ENCODE results near the gene PCNT.
"Not testable (repeated sequence)": the region's sequence is repeated elsewhere in the genome, so short reads cannot be mapped to it uniquely, and the experiment has no call there.

The PCNT gene

DNA sequence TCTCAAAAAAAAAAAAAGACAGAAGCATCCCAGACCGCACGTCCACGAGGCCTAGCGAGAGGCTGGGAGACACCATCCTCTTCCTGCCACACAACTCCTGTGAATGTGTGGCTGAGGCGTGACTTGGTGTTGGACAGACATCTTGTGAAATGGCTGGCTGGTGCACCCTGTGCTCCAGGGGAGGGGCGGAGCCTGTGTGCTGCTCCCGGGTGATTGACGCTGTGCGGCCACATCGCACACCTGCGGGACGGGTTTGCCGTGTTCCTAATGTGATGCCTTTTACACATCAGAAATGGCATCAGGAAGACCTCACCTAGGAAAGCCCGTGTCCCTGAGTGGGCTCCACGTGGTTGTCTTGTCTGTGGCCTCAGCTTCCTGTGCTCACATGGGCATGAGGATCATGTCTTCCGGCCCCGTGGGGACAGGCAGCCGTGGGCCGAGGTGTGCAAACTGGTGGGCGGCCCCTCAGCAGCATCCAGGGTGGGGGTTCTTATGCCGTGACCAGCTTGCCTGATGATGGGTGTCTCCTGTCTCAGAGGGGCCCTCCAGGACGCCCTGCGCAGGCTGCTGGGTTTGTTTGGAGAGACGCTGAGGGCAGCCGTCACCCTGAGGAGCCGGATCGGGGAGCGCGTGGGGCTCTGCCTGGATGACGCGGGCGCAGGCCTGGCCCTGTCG lies 64.4 kb downstream of the PCNT start:
- no peak for DNase-seq

DNA sequence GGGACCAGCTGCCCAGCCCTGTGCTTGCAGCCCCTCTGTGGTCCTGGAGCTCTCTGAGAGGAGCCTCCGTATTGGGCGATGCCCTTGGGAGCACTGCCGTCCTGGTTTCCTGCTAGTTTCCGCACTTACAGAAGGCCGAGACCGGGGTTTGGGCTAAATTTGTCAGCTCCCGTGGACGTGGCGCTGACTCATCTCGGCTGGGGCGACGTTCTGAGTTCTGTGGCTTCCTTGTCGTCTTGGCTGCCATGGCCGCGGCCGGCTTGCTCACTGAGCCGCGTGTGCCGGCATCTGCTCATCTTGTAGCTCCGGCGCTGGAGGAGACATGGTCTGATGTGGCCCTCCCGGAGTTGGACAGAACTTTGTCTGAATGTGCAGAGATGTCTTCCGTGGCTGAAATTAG lies 64.9 kb downstream of the PCNT start:
- no peak for DNase-seq

DNA sequence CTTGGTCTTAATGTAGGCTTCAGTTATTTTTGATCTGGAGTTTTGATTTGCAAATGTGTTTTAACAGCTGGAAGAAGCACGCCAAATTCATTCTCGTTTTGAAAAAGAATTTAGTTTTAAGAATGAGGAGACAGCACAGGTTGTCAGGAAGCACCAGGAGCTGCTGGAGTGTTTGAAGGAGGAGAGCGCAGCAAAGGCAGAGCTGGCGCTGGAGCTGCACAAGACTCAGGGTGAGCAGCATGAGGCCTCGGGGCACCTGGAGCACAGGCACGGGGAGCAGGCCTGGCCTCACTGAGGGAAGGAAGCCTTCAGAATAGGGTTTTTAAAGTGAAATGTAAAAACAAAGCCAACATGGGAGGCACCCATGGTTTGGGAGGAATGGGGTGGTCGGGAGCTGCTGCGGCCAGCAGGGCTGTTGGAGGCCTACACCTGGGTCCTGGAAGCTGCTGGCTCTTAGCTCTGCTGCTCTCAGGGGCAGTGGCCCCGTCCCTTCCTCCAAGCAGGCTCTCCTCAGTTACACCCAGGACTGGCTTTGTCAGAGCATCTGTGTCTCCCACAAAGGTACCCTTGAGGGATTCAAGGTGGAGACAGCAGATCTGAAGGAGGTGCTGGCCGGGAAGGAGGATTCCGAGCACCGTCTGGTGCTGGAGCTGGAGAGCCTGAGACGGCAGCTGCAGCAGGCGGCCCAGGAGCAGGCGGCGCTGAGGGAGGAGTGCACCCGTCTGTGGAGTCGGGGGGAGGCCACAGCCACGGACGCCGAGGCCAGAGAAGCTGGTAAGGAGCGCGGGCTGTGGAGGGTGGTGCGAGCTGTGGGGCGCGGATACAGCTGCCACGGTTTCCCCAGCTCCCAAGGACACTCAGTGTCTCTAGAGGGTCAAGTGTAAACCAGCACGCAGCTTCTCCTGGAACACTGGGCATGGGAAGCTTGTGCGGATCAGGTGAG lies 66.9 kb downstream of the PCNT start:
- DNase-seq = no peak

DNA sequence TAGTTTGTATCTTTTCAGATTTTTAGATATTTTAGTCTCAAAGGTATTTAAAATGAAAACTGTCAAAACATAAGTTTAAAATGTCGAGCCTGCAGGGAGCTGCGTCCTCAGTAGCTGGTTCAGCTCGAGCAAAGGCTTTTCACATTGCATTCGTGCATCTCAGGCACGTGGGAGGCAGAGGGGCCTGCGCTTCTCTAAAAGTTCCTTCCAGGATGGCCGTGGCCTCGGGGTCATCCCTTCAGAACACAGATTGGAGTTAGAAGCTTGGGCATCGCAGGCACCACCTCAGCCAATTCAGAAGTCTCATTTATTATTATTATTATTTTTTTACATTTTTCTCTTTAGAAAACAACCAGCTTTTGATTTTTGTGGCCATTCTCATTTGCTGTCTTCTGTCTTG lies 67.8 kb downstream of the PCNT start:
- DNase-seq = no peak

DNA sequence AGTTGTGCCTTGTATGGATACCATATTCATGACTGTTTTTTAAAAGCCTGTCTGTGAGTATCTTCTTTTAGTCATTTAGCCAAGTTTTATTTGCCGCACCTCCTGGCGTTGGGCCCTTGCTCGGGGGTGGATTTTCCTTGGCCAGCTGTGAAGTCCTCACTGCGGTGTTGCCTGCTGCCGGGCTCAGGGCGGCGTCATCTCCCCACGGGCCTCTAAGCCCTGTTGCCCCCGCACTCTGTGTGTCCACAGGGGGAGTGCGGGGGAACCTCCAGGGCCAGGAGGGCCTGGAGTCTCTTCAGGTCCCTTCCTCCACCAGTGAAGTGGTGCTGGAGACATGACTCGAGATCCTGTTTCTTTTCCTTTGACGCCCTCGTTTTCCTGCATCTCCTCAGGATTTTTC lies 69.0 kb downstream of the PCNT start:
- no peak for DNase-seq

DNA sequence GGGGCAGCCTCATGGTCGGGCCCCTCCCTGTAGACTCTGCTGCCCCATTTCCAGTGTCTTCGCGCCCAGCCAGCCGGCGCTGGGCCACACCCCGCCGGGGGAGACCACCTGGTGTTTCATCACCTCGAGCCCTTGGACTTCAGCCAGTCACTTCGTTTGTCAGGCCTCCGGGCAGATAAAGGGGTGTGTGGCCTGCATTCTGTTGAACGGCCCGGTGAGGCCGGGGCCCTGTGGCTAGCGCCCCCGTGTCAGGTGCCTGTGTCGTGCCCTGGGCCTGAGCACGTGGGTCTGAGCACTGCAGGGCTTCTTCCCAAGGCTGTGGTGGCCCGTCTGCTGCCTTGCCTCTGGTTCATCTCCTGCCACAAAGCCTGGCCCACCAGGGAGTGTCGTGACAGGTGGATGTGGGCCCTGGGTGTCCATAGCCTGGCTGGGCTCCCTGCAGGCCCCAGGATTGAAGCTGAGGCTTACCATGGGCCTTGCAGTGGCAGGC lies 69.5 kb downstream of the PCNT start:
- no peak for DNase-seq

DNA sequence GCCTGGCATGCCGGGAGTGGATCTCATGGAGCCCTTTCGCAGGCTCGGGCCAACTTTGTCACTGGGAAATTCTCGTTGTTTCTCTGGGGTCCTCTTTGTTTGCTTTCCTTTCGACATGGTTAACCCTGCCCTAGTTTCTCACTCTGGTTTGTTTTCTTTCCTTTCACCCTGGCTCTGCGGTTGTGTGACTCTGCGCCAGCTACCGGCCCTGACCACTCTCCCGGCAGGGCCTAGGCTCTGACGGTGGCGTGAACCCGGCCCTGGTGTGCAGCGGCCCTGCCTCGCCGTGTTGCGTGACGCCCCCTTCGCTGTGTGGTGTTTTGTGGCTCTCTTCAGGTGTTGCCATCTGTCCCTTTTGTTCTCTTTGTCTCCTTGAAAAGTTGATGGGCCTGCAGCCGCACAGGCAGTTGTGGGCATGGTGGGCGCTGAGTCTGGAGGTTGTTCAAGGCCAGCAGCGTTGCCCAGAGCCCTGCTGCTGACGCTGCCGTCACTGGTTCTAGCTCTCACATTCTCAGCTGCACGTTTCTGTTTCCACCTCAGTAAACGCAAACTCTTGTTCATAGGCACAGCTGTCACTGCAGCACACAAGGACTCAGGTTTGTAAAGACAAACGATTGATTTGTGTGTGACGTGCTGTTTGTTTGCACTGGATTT lies 70.1 kb downstream of the PCNT start:
- DNase-seq = no peak

DNA sequence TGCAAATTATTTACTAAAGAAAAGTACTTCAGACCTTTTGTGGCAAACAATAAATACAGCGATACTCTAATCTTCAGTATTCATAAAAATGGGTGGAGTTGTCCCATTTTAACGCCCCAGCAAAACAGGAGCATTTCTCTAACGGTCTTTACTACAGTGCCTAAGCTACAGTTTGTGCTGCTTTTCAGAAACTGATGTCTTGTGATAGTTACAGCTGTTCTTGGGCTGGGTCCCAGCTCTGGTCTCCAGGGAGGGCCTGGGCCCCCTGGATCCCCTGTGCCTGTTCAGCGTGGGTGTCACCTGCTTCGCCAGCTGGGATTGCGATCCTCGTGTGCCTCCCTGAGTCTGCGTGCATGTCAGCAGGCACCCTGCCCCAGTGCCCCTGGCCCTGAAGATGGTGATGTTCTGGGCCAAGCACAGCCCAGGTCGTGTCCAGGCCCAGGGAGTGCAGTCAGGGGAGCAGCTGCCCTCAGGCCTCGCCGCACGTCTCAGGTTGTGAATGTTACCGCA lies 70.7 kb downstream of the PCNT start:
- DNase-seq = no peak

DNA sequence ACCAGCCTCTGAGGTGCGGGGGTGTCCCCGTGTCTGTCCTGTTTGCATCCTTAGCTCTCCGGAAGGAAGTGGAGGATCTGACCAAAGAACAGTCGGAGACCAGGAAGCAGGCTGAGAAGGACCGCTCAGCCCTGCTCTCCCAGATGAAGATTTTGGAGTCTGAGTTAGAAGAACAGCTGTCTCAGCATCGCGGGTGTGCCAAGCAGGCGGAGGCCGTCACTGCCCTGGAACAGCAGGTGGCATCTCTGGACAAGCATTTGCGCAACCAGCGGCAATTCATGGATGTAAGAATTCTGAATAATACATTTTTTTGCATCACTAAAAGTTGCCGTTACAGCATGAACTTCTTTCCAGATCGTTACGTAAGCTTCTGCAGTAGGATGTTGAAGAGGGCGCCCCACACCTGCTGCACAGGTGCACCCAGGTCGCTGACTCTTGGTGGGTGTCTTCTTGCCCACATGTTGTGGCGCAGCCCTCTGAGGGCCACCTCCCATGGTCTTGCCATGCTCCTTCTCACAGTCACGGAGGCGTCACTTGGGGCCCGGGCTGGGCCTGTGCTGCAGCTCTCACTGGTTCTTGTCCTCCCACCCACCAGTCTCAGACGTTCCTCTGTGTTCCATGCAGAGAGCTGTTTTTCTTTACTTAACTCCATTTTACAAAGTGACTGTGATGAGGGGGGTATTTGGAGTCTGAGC lies 73.4 kb downstream of the PCNT start:
- DNase-seq = no peak

DNA sequence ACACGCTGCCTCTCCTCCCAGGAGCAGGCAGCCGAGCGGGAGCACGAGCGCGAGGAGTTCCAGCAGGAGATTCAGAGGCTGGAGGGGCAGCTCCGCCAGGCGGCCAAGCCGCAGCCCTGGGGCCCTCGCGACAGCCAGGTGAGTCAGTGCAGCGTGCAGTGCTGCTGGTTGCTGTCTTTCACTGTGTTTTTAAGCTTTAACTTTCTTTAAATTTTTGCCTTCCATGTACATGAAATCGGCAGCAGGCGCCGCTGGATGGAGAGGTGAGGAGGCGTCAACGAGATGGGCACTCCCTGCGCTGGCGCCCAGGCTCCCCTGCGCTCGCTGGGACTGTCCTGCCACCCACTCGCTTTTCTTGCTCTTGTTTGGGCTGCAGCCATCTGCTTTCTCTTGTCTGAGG lies 74.0 kb downstream of the PCNT start:
- no peak for DNase-seq

DNA sequence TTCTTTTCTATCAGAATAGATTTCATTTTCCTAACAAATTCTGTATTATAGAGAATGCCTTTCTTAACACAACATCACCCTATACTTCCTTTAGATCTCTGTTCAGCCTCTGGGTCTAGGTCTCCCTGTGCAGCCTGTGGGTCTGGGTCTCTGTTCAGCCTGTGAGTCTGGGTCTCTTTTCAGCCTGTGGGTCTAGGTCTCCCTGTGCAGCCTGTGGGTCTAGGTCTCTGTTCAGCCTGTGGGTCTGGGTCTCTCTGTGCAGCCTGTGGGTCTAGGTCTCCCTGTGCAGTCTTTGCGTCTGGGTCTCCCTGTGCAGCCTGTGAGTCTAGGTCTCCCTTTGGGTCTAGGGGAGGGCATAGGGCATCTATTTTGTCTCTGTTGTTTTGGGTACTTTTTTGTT lies 75.2 kb downstream of the PCNT start:
- DNase-seq = no peak

DNA sequence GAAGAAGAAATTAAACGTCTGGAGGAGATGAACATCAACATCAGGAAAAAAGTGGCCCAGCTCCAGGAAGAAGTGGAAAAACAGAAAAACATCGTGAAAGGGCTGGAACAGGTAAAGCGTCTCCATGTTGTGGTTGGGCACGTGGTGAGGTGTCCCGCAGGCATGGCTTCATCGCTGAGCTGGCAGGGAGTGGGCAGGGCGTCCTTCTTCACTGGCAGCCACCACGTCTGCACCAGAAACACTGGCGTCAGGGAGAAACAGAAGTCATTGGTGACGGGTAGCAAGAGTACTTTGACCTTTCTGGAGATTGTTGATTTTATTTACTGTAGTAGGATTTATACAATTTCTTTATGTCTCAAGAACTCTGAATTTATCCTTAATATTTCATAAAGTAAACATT lies 75.7 kb downstream of the PCNT start:
- no peak for DNase-seq

DNA sequence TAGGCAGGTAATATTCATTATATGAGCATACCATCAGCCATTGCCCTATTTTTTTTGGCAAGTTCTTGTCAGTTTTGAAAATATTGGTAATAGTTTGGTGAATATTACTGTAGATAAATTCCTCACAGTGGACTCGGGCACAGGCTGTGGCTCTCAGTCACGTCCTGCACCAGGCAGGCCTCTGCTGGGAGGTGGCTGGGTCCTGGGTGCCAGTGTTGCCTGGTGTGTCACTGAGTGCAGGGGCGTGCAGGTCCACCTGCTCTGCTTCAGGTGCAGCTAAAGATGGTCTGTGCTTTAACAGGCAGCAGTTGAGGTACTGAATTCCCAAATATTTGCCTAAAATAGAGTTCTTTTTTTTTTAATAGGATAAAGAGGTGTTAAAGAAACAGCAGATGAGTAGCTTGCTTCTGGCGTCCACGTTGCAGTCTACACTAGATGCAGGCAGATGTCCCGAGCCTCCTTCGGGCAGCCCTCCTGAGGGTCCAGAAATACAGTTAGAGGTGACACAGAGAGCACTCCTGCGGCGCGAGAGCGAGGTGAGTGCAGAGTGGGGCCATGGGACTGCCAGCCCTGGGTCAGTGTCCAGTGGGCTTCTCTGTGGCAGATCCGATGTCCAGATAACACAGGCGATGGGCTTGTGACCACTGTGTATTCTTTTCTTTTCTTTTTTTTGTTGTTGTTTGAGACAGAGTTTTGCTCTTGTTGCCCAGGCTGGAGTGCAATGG lies 77.4 kb downstream of the PCNT start:
- DNase-seq = no peak

DNA sequence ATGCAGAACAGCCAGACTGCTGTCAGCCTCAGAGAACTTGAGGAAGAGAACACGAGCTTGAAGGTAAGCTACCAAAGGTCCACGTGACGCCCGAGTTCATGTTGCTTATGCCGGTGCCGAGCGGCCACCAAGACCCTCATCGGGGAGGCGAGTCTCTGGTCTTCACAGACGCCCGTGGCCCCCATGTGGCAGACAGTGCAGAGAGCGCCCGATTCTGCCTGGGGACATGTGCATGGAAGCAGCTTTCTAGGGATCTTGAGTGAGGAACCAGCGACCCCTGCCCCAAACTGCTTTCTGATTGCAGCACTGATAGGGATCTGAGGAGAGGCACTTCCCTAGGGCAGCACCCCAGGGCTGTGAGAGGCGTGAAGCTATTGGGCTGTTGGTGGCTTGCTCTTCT lies 78.5 kb downstream of the PCNT start:
- DNase-seq = no peak

DNA sequence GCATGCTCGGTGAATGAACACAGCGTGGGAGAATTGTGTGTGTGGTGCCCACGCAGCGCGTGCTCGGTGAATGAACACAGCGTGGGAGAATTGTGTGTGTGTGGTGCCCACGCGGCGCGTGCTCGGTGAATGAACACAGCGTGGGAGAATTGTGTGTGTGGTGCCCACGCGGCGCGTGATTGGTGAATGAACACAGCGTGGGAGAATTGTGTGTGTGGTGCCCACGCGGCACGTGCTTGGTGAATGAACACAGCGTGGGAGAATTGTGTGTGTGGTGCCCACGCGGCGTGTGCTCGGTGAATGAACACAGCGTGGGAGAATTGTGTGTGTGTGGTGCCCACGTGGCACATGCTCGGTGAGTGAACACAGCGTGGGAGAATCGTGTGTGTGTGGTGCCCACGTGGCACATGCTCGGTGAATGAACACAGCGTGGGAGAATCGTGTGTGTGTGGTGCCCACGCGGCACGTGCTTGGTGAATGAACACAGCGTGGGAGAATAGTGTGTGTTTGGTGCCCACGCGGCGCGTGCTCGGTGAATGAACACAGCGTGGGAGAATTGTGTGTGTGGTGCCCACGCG lies 79.4 kb downstream of the PCNT start:
- DNase-seq = not testable (repeated sequence)

DNA sequence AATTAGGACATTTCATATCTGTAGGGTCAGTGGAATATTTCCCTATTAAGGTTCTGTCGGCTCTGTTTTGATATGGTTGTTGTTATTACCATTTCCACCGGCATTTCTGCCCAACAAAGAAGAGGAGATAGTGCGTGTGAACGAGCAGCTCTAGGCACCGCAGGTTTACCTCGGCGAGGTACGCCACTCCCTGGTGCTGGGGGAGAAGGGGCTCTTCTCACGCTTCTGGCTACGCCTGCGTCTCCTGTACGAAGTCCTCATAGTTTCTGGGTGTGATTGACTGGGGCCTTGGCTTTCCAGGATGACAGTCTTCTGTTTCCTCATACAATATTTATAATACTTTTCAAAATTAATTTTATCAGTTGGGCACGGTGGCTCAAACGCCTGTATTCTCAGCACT lies 80.3 kb downstream of the PCNT start:
- DNase-seq = no peak

DNA sequence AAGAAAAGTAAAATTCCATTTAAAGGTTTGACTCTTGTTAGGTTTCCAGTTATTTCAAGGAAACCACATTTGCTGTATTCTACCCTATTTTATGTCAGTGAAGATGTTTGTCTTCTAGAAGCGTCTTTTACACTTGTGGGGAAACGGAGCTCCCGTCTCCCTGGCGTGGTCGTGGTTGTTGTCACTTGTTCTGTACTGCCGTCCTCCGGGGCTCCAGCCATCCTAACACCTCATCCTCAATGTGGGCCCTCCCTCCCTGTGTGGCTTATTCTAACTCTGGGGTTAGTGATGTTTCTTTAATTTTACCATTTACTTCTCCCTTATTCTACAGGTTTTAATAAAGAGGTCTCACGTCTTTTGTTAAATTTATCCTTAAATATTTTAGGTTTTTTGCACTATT lies 82.0 kb downstream of the PCNT start:
- no peak for DNase-seq

DNA sequence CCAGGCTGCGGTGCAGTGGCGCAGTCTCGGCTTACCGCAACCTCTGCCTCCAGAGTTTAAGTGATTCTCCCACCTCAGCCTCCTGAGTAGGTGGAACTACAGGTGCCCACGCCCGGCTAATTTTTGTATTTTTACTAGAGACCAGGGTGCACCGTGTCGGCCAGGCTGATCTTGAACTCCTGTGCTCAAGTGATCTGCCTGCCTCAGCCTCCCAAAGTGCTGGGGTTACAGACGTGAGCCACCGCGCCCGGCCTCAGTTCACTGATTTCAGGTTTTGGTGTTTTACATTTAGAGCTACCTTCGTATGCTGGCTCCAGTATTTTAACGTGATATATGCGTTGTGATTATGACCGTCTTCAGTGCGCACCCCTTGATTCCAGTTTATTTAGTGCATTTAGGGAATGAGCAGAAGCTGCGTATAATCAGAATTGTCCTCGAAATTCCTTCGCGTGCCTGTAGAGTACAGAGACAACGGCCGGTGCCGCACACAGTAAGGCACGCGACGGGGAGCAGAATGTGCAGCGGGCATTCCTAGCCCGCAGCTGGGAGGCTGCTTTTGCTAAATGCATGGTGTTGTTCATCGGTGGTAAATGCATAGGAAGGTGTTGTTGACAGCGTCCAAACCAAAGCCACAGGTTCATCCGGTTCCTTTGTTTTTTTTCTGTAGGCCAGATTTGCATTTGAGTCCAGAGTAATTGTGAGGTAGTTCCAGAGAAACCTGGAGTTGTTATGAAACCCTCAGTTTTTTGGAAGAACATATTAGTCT lies 85.9 kb downstream of the PCNT start:
- no peak for DNase-seq

DNA sequence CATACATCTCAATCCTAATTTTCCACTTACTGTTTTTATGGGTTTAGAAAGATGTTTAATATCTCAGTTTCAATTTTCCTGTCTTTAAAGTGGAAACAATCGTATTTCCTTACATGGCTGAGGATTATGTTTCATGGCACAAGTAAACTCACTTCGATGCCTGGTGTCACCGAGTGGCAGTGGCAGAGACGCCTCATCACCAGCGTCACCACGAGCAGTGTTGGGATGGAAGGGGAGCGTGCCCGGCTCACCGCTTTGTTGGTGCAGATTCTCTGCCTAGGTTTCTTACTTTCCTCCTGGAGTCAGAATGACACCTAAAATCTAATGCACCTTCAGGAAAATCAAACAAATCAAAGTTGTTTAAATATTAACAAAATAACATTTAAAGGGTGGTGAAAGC lies 86.6 kb downstream of the PCNT start:
- DNase-seq = no peak

DNA sequence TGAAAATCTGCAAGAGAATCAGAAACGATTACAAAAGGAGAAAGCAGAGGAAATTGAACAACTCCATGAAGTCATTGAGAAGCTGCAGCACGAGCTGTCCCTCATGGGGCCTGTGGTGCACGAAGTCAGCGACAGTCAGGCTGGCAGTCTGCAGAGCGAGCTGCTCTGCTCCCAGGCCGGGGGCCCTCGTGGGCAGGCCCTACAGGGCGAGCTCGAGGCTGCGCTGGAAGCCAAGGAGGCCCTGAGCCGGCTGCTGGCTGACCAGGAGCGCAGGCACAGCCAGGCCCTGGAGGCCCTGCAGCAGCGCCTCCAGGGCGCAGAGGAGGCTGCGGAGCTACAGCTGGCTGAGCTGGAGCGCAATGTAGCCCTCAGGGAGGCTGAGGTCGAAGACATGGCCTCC lies 87.3 kb downstream of the PCNT start:
- no peak for DNase-seq

DNA sequence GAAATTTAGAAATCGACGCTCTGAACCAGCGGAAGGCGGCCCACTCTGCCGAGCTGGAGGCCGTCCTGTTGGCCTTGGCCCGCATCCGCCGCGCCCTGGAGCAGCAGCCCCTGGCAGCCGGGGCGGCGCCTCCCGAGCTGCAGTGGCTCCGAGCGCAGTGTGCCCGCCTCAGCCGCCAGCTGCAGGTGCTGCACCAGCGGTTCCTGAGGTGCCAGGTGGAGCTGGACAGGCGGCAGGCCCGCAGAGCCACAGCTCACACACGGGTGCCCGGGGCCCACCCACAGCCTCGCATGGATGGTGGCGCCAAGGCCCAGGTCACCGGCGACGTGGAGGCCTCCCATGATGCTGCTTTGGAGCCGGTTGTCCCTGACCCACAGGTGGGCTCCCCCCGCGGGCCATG lies 87.7 kb downstream of the PCNT start:
- no peak for DNase-seq
